H1 (cell line): ENCODE results near the gene GRIK2. TPM values are rescaled to one million over a fixed set of nuclear protein-coding genes. Genes with fewer than 3 reads are reported as not detected.

Experiments used
- CTCF ChIA-PET: fragments of 300-600 bp; sonication (Branson Sonifier 250); formaldehyde crosslinking; loops from one replicate; lab custom pipeline; 2021; ENCODE audit not compliant: partially characterized antibody; lab: Charles Lee
- POLR2A ChIA-PET: fragments of 300-600 bp; sonication (Branson Sonifier 250); formaldehyde crosslinking; loops from one replicate; lab custom pipeline; 2021; ENCODE audit warnings: inconsistent platforms; ENCODE audit not compliant: partially characterized antibody; lab: Charles Lee
- DNase-seq, 2 experiments: peaks; one replicate each; pipeline versions ENCODE4 v3.0.0 to v3.0.0-alpha.2; 2010 to 2022; ENCODE audit warnings: low spot score in 2 of 2, low read depth in 1 of 2, mixed read lengths in 1 of 2
- FAIRE-seq: peaks from 2 replicates; lab custom pipeline; 2011; peaks lifted over from hg19 to GRCh38; lab: Jason Lieb, UNC
- H2AFZ ChIP-seq: 2 replicates; pipeline ENCODE4 v1.8.1; 2012; ENCODE audit warnings: low read length, inconsistent platforms
- H2AK5ac ChIP-seq: 2 replicates; pipeline ENCODE4 v1.6.1; 2013; ENCODE audit warnings: low read depth, low read length
- H2BK120ac ChIP-seq: replicated peaks from 2 replicates; pipeline ENCODE3; 2013; ENCODE audit warnings: low read depth, low read length, inconsistent platforms
- H2BK12ac ChIP-seq: 2 replicates; pipeline ENCODE4 v1.6.1; 2013; ENCODE audit warnings: low read depth, low read length
- H2BK15ac ChIP-seq: 2 replicates; pipeline ENCODE4 v1.6.1; 2013; ENCODE audit warnings: low read length
- H2BK20ac ChIP-seq: 2 replicates; pipeline ENCODE4 v1.6.1; 2013; ENCODE audit warnings: low read length
- H2BK5ac ChIP-seq: 2 replicates; pipeline ENCODE4 v1.6.1; 2013; ENCODE audit warnings: low read depth, low read length
- H3K14ac ChIP-seq: 2 replicates; pipeline ENCODE4 v1.6.1; 2013; ENCODE audit warnings: inconsistent platforms; ENCODE audit not compliant: insufficient read length
- H3K18ac ChIP-seq: 2 replicates; pipeline ENCODE4 v1.6.1; 2013; ENCODE audit warnings: low read length; ENCODE audit errors: extremely low read depth
- H3K23ac ChIP-seq: 2 replicates; pipeline ENCODE4 v1.6.1; 2013; ENCODE audit warnings: inconsistent platforms; ENCODE audit not compliant: insufficient read length
- H3K23me2 ChIP-seq: 2 replicates; pipeline ENCODE4 v1.6.1; 2013; ENCODE audit warnings: low read depth, low read length
- H3K27ac ChIP-seq: 2 replicates; pipeline ENCODE4 v1.6.1; 2011; ENCODE audit warnings: low read depth, low read length, inconsistent platforms
- H3K27me3 ChIP-seq, 4 experiments: replicated peaks in 1 of 4; 1 replicate in 1 of 4; 2 replicates in 3 of 4; pipeline versions ENCODE4 v1.6.1 to v1.8.1; 2011 to 2013; ENCODE audit warnings: low read length in 3 of 4, mild to moderate bottlenecking in 3 of 4, inconsistent platforms in 2 of 4, mixed read lengths in 2 of 4, moderate library complexity in 1 of 4; ENCODE audit not compliant: control insufficient read depth in 3 of 4, insufficient read depth in 3 of 4; ENCODE audit errors: extremely low read depth in 1 of 4
- H3K36me3 ChIP-seq, 4 experiments: 2 replicates each; pipeline versions ENCODE4 v1.6.1 to v1.8.1; 2011 to 2013; ENCODE audit warnings: mild to moderate bottlenecking in 4 of 4, low read length in 3 of 4, moderate library complexity in 2 of 4, control low read depth in 1 of 4, inconsistent platforms in 1 of 4; ENCODE audit not compliant: insufficient read depth in 4 of 4, control insufficient read depth in 2 of 4
- H3K4ac ChIP-seq: replicated peaks from 2 replicates; pipeline ENCODE3; 2013; ENCODE audit warnings: low read length, low read depth, mixed read lengths, inconsistent platforms; ENCODE audit not compliant: insufficient read length
- H3K4me1 ChIP-seq, 4 experiments: replicated peaks in 1 of 4; 1 replicate in 1 of 4; 2 replicates in 3 of 4; pipeline versions ENCODE4 v1.6.1 to v1.8.1; 2011 to 2013; ENCODE audit warnings: low read length in 3 of 4, inconsistent platforms in 2 of 4, mixed read lengths in 1 of 4; ENCODE audit not compliant: insufficient read depth in 4 of 4, control insufficient read depth in 3 of 4
- H3K4me2 ChIP-seq, 2 experiments: 2 replicates each; pipeline versions ENCODE4 v1.6.1 to v1.8.1; 2011 to 2013; ENCODE audit warnings: low read depth in 2 of 2, low read length in 2 of 2, control low read depth in 1 of 2, inconsistent platforms in 1 of 2, mild to moderate bottlenecking in 1 of 2; ENCODE audit not compliant: insufficient read depth in 1 of 2
- H3K4me3 ChIP-seq, 4 experiments: fragments of 200-600, 300-600 bp in 1 of 4; sonication (generic), shearing (Covaris generic), sonication (Bioruptor Twin) in 1 of 4; 2 replicates each; pipeline versions ENCODE4 v1.5.1 to v1.8.1; 2011 to 2016; ENCODE audit warnings: low read length in 4 of 4, low read depth in 3 of 4, control low read depth in 2 of 4, inconsistent platforms in 2 of 4, mild to moderate bottlenecking in 2 of 4, mixed read lengths in 1 of 4, moderate library complexity in 1 of 4; ENCODE audit not compliant: insufficient read depth in 2 of 4; ENCODE audit errors: extremely low read depth in 1 of 4
- H3K56ac ChIP-seq: replicated peaks from 2 replicates; pipeline ENCODE3; 2013; ENCODE audit warnings: low read depth, mild to moderate bottlenecking, mixed read lengths, low read length, inconsistent platforms; ENCODE audit not compliant: insufficient read length
- H3K79me1 ChIP-seq: 2 replicates; pipeline ENCODE4 v1.6.1; 2013; ENCODE audit warnings: low read depth, low read length, control low read depth
- H3K79me2 ChIP-seq, 2 experiments: 2 replicates each; pipeline versions ENCODE4 v1.6.1 to v1.8.1; 2012 to 2013; ENCODE audit warnings: low read length in 2 of 2, mild to moderate bottlenecking in 2 of 2, inconsistent platforms in 1 of 2; ENCODE audit not compliant: insufficient read depth in 2 of 2, control insufficient read depth in 1 of 2
- H3K9ac ChIP-seq, 4 experiments: replicated peaks in 1 of 4; 1 replicate in 1 of 4; 2 replicates in 3 of 4; pipeline versions ENCODE4 v1.6.1 to v1.8.1; 2011 to 2013; ENCODE audit warnings: low read depth in 3 of 4, low read length in 3 of 4, control low read depth in 2 of 4, mild to moderate bottlenecking in 2 of 4, moderate library complexity in 2 of 4, inconsistent platforms in 1 of 4; ENCODE audit errors: extremely low read depth in 1 of 4
- H3K9me3 ChIP-seq, 2 experiments: 2 replicates each; pipeline versions ENCODE4 v1.6.1 to v1.8.1; 2012 to 2013; ENCODE audit warnings: mild to moderate bottlenecking in 2 of 2, moderate library complexity in 2 of 2, control low read depth in 1 of 2, inconsistent platforms in 1 of 2, low read depth in 1 of 2, low read length in 1 of 2, mixed read lengths in 1 of 2; ENCODE audit not compliant: insufficient read depth in 2 of 2
- H4K20me1 ChIP-seq, 2 experiments: replicated peaks in 1 of 2; 2 replicates each; pipeline versions ENCODE3 to v1.8.1; 2011 to 2013; ENCODE audit warnings: inconsistent platforms in 2 of 2, low read length in 2 of 2, mild to moderate bottlenecking in 1 of 2; ENCODE audit not compliant: insufficient read depth in 2 of 2, control insufficient read depth in 1 of 2
- H4K5ac ChIP-seq: 2 replicates; pipeline ENCODE4 v1.6.1; 2013; ENCODE audit warnings: low read length, low read depth, mixed read lengths, inconsistent platforms; ENCODE audit not compliant: insufficient read length
- H4K8ac ChIP-seq: 2 replicates; pipeline ENCODE4 v1.8.0; 2013; ENCODE audit warnings: mild to moderate bottlenecking, moderate library complexity, low read length, inconsistent platforms; ENCODE audit not compliant: insufficient read depth; ENCODE audit errors: extremely low read depth
- H4K91ac ChIP-seq: replicated peaks from 2 replicates; pipeline ENCODE3; 2013; ENCODE audit warnings: low read length, mixed read lengths, inconsistent platforms; ENCODE audit not compliant: insufficient read length
- ATF2 ChIP-seq: IDR thresholded peaks from 2 replicates; pipeline ENCODE4 v1.6.1; 2012; ENCODE audit warnings: low read length, inconsistent platforms
- BRCA1 ChIP-seq: IDR thresholded peaks from 2 replicates; pipeline ENCODE4 v1.6.1; 2012; ENCODE audit warnings: low read depth, low read length, improper control_type of control experiment
- EGR1 ChIP-seq: IDR thresholded peaks from 2 replicates; pipeline ENCODE4 v1.6.1; 2011; ENCODE audit warnings: low read depth, low read length, borderline replicate concordance
- GABPA ChIP-seq: IDR thresholded peaks from 2 replicates; pipeline ENCODE4 v1.6.1; 2011; ENCODE audit warnings: mild to moderate bottlenecking, low read length, moderate library complexity, borderline replicate concordance; ENCODE audit not compliant: insufficient read depth
- RFX5 ChIP-seq: IDR thresholded peaks from 2 replicates; pipeline ENCODE4 v1.6.1; 2011; ENCODE audit warnings: low read depth, low read length, improper control_type of control experiment, borderline replicate concordance
- SAP30 ChIP-seq: fragments of 300-600 bp; sonication (generic); IDR thresholded peaks from 2 replicates; pipeline ENCODE4 v1.7.1; 2012; ENCODE audit warnings: low read length, moderate library complexity, mild to moderate bottlenecking, inconsistent platforms; ENCODE audit not compliant: insufficient read depth, insufficient replicate concordance
- SIX5 ChIP-seq: IDR thresholded peaks from 2 replicates; pipeline ENCODE4 v1.6.1; 2011; ENCODE audit warnings: mild to moderate bottlenecking, low read depth, low read length
- WGBS, 2 experiments: shearing (Covaris generic) in 1 of 2; methylation state at CpG; one replicate each; pipeline versions ENCODE4 v1.1.6 to v1.1.7; 2013 to 2015; ENCODE audit warnings: low lambda C conversion rate in 2 of 2, mixed read lengths in 2 of 2, inconsistent platforms in 1 of 2, low coverage in 1 of 2, missing lambda C conversion rate in 1 of 2; ENCODE audit not compliant: insufficient replicate concordance in 2 of 2, insufficient coverage in 1 of 2, insufficient read length in 1 of 2; ENCODE audit errors: extremely low coverage in 1 of 2, missing lambda C conversion rate in 1 of 2; 5-methylcytosine and 5-hydroxymethylcytosine counted together
- polyA plus RNA-seq, 7 experiments: library from polyadenylated mRNA; depleted of rRNA in 3 of 7; stranded (reverse) in 5 of 7; unstranded in 2 of 7; fragments of >200 nt in 5 of 7; fragments of 200-250 nt in 2 of 7; gene quantifications; 1 replicate in 5 of 7; 2 replicates in 1 of 7; 4 replicates in 1 of 7; pipeline versions ENCODE4 v1.2.1 to v1.2.3, GENCODE V29; 2011 to 2013; ENCODE audit warnings: missing spikeins in 2 of 7, mixed read lengths in 2 of 7
- total RNA-seq: library from RNA; stranded (reverse); fragmentation: NEBNext Ultra II Directional; extraction: Animal tissue kit (Norgen Biotek cat#: 25700); gene quantifications from 2 replicates; pipeline ENCODE4 v1.2.1, GENCODE V29; 2021

GRIK2 gene
- total and polyA plus RNA-seq, 2 of the 8 experiments (the other 6 are each of a cell fraction or from before 2014, with no cell fraction given) = 1.8 to 2.2 TPM

DNA sequence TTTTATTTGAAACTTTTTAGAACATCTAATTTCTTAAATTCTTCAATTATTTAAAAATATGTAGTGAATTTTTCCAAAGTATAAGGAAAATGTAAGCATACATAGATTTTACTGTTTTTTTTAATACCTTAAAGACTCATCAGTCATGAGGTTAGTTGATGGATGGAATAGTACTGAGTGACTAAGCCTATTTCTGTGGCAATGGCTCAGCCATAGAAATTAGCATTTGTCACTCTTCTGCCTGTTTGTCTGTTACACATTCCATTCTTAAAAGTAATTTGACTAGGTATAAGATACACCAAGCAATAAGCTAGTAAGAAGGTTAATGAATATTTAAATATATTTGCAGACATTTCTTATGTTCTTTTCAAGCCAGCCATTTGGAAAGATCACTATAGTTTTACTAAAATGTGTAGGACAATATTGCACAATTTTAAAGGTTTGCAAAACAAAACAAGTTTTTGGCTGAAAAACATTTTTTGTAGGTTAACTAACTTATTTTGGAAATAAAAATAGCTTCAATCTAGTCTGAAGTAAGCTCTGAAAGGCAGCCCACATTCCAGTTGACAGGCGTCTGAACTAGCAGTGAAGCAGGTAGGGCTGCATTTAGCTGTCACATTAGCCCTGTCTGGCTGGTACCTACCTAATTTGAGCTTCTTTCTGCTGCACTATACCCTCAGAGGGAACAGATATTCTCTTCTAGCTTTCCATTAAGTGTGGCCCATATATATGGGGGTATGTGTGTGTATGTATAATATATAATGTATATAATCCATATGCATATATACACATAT is 385.7 kb downstream of the GRIK2 start:
- H3K14ac ChIP-seq = no peak overlapping the region
- H3K9me3 ChIP-seq = no peaks in the 10 kb centered on the region
- no peak for FAIRE-seq
- ChIA-PET CTCF (no interaction called here), POLR2A (no interaction called here)
- no peak overlapping the region for H2BK20ac ChIP-seq
- no peaks in the 10 kb centered on the region for H4K20me1 ChIP-seq
- H3K23ac ChIP-seq = no peak overlapping the region
- no peak overlapping the region for H3K18ac ChIP-seq
- no peak overlapping the region for H2AFZ ChIP-seq
- H2BK5ac ChIP-seq = no peak overlapping the region
- no peak overlapping the region for H2BK15ac ChIP-seq
- H4K91ac ChIP-seq = no peak overlapping the region
- H4K5ac ChIP-seq = no peak overlapping the region
- no peak overlapping the region for H3K4ac ChIP-seq
- no peak overlapping the region for H4K8ac ChIP-seq
- no peaks in the 10 kb centered on the region for H3K27me3 ChIP-seq
- H3K36me3 ChIP-seq = no peaks in the 10 kb centered on the region
- no peak overlapping the region for H3K4me2 ChIP-seq
- H3K27ac ChIP-seq = no peak overlapping the region
- no peak for DNase-seq
- H2BK12ac ChIP-seq = no peak overlapping the region
- no peak overlapping the region for H3K56ac ChIP-seq
- no peaks in the 10 kb centered on the region for H3K79me1 ChIP-seq
- H3K9ac ChIP-seq = no peak overlapping the region
- WGBS, 2 experiments = 72% methylated on average over 1 of the region's 1 CpG; no CpG with 5 or more reads in 1 of the 2 experiments
- no peaks in the 10 kb centered on the region; the same call in 1 of the 2 replicates for H3K23me2 ChIP-seq
- H3K4me3 ChIP-seq = no peak overlapping the region
- no peak overlapping the region for H2BK120ac ChIP-seq
- TF ChIP-seq SAP30 = no peak
- no peak for TF ChIP-seq SIX5
- no peak for TF ChIP-seq EGR1
- TF ChIP-seq RFX5 = no peak
- no peak for TF ChIP-seq BRCA1
- TF ChIP-seq GABPA = no peak
- no peak for TF ChIP-seq ATF2
- peaks cover 0 to 9% (median 5%) of the 10 kb centered on the region in 4 experiments; a peak in 6 of 7 replicates for H3K4me1 ChIP-seq
- no peak overlapping the region for H2AK5ac ChIP-seq
- H3K79me2 ChIP-seq = no peaks in the 10 kb centered on the region
